ENCODE results near the gene CACYBP.

The CACYBP gene, protein sequence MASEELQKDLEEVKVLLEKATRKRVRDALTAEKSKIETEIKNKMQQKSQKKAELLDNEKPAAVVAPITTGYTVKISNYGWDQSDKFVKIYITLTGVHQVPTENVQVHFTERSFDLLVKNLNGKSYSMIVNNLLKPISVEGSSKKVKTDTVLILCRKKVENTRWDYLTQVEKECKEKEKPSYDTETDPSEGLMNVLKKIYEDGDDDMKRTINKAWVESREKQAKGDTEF

DNA sequence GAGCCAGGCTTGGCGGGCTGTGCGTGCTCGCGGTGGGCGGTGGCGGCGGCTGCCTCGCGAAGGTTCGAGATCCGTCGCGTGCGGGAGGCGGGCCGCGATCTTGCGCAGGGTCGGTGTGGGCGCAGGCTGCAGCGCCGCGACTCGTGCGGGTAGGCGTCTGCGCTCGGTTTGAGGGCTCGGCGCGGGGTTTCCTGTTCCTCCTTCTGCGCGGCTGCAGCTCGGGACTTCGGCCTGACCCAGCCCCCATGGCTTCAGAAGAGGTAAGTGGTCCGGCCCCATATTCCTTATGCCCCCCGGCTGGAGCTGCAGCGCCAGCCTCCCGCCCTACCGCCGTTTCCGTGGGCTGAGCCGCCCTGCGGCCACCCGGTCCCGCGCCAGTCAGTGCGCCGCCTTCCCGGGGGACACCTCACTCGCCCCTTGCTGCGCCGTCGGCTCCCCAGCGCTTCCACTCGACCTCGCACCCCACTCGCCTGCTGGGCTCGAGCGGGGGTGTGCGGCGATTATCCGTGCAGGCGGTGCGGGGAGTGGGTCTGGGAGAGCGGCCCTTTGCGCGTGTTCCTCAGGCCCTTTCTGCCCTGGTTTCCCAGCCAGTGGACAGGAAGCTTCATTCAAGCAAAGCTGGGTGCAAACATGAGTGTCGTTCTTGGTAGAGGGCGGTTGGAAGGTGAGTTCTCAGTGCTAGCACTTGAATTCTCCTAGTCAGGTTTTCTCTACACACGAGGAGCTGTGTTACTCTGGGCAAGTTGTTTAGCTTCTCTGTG, at the start of gene CACYBP:
TSS of gene CACYBP (plus strand) at position 12 of the 761 bp plus-strand sequence. CDS start at position 246, 234 bp downstream.
- DNase-seq (ENCODE audit: low spot score): no peak

DNA sequence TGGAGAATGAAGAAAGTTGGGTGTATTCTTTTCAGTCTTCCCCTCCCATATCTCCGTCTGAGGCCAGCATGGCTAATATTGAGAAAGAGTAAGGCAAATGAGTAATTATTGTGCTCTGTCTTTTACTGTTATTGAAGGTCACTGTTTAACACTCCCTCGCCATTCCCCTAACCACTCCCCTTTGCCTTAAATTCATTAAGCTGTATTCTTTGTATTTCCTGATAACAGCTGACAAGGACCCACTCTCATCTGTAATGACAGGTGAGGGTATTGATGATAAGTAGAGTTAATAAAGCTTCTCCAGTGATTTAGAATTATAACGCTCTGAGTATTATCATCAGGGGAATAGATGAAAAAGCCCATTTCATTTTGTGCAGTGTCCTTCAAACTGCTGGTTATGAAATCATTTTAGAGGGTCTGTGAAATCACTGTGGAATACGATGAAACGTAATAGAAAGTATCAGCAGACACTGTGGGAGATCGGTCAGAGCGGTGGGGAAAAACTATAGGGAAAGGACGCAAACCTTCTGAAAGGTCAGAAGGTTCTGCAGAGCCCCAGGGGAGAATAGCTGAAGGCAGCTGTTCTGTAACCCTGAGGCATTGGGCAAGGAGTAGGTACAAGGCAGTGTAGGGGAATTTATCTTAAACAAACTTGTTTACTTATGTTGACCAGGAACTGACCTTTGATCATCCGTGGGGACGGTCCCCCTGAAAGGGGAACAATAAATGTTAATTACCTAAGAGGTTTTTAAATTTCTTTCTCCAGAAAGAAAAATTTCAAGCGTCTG, 46.3 kb upstream of the CACYBP start:
- no peak for DNase-seq (ENCODE audit: low spot score)

DNA sequence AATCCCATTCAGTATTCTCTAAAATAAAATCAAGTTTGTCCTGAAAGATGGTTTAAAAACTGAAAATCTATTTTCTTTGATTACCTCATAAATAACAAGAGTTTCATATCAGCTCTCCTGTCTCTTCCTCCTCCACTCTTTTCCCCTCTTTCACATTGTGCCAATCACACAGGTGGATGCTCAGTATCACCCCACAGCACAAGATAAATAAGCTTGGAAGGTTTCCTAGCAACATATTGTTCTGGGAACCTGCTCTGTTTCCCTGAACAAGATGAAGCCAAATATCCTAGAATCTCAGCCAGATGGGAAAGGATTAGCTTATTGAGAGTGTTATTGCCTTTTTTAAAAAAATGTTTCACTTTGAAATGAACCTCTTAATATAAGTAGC, 45.7 kb upstream of the CACYBP start:
- DNase-seq (ENCODE audit: low spot score): no peak

DNA sequence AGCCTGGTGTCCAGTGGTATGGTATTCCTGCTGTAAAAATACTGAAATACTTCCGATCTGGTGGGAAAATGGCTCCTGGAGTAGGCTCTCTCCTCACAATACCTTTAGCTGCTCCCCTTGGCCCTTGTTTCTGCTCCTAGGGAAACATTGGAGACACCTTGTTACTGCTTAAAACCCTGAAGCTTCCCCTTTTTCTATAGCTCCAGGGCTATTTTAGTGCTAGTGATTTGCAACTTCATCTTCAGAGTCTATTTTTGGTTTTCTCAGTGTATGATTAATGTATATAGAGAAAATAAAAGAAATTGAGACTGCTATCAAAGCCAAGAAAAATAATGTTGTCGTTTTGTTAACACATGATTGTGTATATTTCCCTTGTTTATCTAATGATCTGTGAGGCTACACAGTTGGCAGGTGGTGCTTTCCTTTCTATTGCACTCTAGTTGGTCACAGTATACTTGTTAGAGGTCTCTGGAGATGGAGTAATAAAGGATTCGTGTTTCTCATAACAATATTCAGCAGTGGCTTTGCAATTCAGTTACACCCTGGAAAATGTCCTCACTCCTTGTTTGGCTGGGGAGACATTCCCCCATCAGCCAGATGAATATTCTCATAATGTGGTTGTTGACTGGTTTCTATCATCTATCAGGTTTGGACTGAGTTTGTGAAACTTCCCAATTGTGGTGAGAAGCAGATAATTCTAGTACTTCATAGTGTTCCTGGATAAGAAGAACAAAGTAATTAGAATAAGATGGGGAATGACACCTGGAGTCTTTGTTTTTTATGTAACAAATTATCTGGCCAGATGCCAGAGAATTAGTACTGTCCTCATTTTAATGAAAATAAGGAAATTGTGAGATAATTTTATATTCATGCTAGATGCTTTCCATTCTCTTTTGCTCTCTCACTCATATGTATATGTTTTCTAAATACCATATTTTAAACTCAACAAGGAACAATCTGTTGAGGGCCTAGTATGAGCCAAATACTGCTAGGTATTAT, 44.8 kb upstream of the CACYBP start:
- DNase-seq (ENCODE audit: low spot score): no peak

DNA sequence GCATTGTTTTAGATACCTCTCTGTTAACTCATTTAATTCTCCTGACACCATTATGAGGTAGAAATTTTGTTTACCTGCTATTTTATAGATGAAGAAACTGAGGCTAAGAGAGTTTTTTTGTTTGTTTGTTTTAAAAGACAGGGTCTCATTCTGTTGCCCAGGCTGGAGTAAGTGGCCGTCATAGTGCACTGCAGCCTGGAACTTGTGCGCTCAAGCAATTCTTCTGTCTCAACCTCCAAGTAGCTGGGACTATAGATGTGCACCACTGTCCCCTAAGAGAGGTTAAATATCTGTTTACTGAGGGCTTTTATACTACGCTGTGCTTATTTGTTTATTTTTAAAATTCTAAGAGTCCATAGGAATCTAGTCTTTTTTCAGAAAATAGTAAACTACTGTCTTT, 43.7 kb upstream of the CACYBP start:
- DNase-seq (ENCODE audit: low spot score): no peak

DNA sequence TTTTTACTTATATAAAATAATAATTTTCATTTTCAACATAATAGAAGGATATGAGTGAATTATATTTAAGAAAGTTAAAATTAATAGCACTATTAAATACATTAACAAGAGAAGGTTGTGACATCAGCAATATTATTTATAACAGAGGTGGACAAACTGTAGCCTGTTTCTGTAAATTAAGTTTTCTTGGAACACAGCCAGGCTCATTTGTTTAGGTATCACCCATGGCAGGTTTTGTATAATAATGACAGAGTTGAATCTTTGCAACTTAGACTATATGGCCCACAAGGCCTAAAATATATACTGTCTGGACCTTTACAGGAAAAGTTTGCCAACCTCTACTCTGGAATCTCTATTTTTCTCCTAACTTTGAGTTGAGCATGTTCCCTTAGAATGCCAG, 42.8 kb upstream of the CACYBP start:
- no peak for DNase-seq (ENCODE audit: low spot score)

DNA sequence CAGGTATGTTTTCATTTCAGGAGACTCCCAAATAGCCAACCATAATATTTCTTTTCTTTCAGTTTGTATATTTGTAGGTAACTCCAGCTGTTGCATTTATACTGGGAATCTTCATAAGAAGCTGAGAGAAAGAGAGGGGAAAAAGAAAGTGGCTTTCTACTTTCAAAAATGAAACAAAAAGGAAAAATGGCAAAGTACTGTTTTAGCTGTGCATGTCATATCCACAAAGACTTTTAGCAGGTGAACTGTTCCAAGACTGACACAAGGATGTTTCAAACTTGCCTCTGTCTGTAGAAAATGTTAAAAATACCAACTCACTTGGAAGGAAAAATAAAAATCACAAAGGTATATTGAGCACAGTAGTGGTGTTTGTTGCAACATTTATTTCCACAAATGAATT, 41.9 kb upstream of the CACYBP start:
- no peak for DNase-seq (ENCODE audit: low spot score)

DNA sequence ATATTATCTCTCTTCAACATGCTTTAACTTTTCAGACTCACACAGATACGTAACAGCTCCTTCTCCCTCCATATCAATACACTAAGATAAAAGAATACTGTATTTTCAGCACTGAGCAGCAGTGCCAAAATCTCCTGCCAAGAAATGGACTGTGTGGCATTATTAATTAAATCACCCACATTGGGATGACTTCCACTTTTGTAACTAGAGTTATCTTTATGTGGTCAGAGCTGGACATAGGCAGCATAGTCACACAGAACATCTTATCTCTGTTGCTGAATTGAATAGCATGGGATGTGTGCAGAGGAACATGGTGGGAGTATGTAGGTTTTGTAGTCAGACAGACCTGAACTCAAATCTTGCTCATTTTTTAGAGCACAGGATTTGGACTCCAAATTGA, 41.4 kb upstream of the CACYBP start:
- no peak for DNase-seq (ENCODE audit: low spot score)

DNA sequence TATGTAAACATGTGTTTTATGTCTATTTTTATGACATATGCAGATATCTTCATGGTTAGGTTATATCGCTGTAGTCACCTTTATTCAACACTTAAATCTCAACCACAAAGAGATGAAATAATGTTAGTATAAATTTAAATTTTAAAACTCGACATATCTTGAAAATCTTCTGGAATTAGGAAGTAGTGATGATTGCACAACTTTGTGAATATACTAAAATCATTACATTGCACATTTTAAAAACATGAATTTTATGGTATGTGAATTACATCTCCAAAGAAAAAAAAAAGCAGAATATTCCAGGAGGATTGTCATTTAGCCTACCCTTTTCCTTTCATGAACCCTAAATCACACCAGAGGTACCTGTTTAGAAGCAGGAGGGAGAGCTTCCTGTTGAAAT, 39.4 kb upstream of the CACYBP start:
- DNase-seq (ENCODE audit: low spot score): no peak

DNA sequence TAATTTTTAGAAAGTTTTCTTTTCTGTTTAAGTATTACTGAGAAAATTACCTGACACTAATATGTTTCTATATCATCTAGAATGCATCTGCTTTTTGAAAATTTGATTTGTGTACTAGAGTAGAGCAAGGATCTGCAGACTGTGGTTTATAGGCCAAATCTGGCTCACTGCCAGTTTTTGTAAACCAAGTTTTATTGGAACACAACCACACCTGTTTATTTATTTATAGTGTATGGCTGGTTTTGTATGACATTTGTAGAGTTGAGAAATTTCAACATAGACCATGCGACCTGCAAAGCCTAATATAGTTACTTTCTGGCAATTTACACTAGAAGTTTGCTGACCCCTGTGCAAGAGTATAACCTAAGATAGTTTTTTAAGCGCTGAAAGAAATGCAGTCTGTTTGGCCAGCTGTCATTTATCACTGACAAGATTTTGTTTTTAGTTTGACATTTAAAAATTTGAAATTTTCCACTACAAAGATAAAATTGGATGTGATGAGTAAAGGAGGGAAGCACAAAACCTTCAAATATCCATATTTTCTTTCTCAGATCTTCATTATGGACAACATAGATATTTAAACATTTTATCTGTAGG, 36.1 kb upstream of the CACYBP start:
- DNase-seq (ENCODE audit: low spot score): no peak

DNA sequence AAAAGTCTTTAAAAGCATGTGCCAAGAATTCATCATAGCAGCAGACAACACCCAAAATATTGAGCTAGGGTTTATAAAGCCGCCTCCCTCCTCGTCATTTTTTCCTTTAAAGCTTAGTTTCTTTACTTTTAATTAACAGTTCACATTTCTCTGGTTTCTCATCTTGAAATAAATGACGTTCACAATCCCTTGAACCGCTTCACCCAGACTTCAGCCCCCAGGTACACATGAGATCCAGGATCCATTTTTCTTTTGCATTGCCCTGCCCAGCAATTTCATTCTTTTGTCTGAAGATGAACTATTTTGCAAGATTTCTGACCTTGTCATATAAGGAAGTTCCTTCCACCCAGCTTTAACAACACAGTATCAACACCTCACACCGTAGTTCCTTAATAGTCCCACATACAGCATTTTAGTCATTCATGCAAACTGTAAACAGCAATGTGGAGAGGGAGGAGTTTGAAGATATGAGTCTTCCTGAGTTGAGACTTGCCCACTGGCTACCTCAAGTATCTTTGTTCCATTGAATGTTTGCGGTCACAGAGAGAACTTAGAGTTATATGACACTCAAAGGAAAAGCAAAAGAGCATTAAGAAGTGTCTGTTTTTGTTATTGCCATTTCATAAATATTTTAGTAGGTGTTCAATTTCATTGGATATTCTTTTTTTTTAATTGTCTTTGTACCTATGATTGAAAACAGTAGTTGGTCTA, 35.3 kb upstream of the CACYBP start:
- DNase-seq (ENCODE audit: low spot score): no peak

DNA sequence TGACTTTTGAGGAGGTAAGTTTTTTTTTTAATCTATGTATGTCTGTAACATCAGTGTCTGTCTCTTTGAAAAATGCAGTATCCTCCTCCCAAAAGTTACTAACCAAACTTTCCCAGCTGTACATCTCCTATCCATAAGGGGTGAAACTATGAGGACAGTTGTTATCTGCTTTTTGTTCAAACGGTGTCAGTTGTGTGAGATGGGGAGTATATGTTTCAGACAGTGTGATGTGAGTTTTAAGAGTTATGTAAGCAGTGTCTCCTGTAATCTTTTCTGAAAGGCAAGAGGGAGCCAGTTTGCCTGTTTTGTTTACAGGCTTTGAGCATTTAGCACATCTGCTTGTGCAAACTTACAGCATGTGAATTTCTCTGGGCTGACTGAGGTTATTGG, 34.8 kb upstream of the CACYBP start:
- DNase-seq (ENCODE audit: low spot score): peak; percentile 45

DNA sequence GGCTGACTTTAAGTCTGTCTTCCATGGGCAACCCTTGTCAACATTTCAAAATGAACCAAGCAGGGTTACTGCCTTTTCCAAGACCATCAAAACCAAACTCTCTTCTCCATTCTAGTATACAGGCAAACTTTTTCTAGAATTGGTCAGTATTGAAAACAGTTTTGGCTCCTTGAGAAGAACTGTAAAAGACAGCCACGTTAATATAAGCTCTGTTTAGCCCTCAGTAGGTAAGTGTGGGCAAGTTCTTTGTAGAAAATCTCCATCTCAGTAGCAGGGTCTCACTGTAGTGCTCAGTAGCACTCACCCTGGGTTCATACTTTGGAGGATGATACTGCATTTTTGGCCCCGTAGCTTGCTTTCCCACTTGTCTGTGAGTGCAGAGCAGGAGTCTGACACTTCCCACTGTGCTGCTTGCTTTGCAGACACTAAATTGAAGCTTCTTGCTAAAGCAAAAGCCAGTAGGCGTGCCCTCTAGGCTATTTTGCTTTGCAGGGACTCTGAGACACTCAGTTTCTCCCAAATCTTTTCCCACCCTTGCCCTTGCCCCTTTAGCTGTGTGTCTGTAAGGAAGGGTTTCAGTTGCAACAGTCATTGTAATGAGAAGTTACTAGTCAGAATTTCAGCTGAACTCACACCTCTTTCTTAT, 34.3 kb upstream of the CACYBP start:
- no peak for DNase-seq (ENCODE audit: low spot score)

DNA sequence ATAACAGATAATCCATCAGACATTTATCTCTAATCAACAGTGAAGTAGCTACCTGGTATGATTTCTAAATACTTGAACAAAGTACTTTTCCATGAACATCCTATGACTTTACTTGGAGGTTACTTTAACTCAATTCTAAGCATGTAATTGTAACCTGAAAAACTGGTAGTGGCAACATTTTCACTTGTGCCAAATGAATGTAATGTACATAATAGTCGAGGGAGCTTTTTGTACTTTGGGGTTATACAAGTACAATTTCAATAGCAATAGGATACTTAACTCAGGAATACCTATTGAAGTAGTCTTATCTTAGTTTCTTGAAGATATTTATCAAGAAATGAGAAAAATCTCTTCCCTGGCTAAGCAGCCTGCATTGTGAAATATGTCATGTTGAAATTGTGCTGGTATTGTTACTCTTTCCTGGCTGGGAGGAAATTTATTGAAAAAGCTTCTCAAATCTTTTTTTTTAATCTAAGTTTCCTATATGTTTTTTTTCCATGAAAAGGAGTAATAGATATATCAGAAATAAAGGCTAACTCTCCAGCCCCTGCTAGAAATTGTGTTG, 33.7 kb upstream of the CACYBP start:
- no peak for DNase-seq (ENCODE audit: low spot score)

DNA sequence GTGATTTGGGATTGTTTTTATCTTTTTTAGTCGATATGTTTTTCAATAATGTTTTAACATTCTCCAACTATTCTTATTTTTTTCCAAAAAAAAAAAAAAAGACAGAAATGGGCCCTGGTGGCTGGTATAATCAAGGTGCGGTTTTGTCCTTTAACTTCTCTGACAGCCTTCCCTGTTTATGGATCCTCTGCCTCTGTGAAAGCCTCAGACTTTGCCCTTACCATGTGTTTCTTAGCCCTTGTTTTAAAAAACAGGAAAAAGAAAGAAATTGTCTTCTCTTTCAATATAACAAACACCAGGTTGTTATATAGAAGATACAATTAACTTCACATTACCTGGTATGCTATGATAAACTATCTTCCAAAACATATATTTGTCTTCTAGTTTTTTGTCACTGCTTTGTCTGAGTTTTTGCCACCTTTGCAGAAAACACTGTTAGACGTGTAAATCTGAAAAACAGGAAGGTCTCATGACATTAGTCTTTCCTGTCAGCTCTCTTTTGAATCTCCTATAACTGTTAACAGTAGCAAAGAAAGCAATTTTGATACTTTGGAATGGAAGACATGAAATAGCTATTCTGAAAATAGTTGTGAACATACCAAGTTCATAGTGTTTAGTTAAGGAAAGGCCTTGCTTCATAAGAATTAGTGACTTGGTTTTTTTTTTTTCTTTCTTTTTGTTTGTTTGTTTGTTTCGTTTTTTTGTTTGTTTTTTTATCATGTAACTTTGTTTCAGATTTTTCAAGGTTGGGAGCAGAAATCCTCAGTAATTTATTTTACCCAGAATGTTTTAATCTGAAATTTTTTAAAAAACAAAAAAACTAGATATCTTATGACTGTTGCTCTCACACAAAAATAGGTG, 31.7 kb upstream of the CACYBP start:
- no peak for DNase-seq (ENCODE audit: low spot score)

DNA sequence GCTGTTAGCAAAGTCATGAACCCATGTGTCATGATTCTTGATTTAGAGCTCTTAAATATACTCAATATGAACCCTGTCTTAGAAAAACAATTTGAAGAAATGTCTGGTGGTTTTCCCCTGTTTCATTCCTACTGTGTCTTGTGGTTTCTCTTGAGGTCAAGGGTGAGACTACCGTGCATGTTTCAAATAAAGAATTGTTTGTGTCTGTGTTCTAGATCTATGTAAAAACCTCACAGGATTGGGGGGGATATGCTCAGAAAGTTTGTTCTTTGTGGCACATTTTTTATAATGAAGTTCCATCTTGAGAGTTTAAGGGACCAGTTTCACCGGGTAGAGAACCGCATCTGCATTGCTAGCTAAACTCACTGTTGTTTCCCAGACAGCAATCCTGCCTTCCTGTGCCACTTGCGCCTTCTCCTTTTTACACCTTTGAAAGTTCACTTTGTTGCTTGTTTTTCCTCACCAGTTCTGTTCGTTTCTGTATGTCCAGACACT, 30.9 kb upstream of the CACYBP start:
- no peak for DNase-seq (ENCODE audit: low spot score)

DNA sequence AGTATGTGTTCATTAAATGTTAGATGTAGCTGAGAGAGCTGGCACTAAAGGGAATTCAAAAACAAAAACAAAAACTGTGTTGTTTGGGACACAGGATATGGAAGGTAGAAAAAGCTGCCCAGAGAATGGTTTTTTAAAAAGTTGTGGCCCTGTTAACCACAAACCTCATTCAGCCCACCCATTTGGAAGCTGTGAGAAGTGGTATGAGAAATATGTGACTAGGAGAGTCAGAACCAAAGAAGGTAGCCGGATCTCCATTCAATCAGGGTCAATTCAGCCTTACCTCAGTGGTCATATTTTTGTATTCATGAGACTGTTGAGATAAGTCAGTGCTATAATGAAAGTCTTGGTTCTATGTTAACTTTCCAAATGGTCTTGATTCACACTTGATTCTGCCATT, 29.8 kb upstream of the CACYBP start:
- no peak for DNase-seq (ENCODE audit: low spot score)

DNA sequence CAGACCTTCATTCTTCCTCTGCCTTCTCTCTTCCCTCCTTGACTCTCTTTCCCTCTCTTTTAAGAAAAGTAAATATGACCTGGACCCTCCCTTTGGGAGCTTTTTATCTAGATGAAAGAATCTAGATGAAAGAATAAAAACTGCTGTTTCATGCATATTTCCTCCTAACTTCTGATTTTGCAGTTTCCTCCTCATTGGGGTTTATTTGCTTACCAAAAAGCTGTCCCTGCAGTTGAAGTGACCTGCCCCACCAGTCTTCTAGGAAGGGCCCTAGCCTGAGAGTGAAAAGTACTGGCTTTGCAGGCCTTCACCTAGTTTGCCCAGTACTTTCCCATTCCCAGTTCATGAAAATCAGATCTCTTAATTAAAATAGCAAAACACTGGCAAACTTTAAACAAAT, 28.3 kb upstream of the CACYBP start:
- no peak for DNase-seq (ENCODE audit: low spot score)

DNA sequence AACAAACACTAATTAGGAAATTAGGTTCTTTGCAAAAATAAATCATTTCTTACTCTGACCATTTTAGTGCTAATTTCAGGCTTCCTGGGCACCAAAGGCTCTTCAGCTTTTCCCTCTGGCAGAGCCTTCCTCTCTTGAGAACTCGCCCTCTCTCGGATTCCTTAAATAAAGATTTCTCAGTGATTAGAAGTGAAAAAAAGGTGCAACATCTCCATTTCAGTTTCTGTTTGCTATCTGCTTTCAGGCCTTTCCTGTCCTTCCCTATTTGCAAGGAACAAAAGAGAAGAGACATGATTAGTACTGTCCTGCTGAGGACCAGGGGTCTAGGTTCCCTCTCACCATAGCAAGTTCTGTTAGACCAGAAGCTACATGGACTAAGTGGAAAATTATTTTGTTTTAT, 27.8 kb upstream of the CACYBP start:
- no peak for DNase-seq (ENCODE audit: low spot score)

Data from globus pallidus (tissue), 1 donor.